RPMI7951 (cell line): ENCODE data around the gene SAP130. TPM values are rescaled to one million over a fixed set of nuclear protein-coding genes. Genes with fewer than 3 reads are reported as not detected.
A peak's percentile ranks its signal among the peaks of the same experiment; 100 is the strongest.
"Not testable (repeated sequence)": the region's sequence is repeated elsewhere in the genome, so short reads cannot be mapped to it uniquely, and the experiment has no call there.

Experiments
- DNase-seq: peaks from one replicate; pipeline ENCODE4 v3.0.0-alpha.2; 2012; ENCODE audit warnings: low read depth
- total RNA-seq: library from RNA; depleted of rRNA; stranded (reverse); fragments of >200 nt; shearing (Covaris generic); gene quantifications from 2 replicates; pipeline ENCODE4 v1.2.3, GENCODE V29; 2014

SAP130 gene
- total RNA-seq, 1 experiment from 2014 or later: 19.1 TPM

DNA sequence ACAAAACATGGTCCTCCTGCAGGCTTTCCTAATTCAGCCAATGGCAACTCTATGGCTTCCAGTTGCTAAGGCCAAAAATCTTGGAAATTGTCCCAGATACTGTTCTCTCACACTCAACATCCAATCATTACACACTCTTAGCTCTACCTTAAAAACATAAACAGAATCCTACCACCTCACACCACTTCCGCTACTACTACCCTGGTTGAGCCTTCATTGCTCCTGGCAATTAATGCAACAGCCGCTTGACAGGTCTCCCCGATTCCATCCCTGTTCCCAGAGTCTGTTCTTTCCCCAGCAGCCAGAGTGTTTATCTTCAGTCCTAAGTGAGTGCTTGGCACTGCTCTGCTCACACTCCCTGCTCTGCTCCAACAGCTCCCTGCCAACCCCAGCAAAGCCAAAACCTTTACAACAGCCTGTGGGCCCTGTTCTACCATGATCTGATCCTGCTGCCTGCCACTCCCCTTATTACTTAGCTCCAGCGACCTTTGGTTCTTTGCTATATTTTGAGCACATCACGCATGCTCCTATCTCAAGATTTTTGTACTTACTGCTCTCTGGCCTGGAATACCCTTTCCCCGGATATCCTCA, 74.6 kb downstream of the SAP130 start:
- no peak for DNase-seq

DNA sequence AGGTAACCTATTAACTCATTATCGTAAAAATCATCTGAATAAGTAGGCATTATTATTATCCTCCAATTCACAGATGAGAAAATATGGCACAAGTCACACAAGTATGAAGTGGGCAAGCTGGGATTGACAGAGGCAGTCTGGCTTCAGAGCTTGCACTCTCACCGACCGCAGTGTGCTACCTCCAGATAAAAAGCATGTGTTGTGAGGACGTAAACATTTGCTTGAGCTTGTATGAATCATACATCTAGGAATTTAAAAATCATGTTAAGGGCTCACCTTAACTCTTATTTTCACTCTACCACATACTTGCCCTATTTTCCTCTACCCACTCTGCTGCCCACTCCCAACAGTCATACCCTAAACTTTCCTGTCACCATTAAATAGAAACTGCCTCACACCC, 76.8 kb downstream of the SAP130 start:
- no peak for DNase-seq

GRCh38 chr2:127950264-127950663, 77.6 kb downstream of the SAP130 start:
- no peak for DNase-seq

DNA sequence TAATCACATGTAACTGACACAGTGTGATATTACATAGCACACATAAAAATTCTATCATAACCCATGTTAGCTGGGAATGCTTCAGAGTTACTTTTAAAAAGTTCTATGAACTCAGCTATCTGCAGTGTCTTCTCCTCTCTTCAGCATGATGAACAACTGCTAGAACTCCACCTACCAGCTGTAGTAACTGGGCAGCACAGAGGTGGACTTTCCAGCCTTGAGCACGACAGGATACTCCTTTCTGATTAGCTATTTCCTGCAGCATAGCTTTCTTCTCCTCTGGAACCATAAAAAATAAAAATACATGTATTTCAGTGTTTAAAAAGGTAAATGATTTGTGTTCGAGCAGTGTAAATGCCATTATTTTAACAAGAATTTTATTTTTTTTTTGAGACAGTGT, 82.6 kb downstream of the SAP130 start:
- no peak for DNase-seq

DNA sequence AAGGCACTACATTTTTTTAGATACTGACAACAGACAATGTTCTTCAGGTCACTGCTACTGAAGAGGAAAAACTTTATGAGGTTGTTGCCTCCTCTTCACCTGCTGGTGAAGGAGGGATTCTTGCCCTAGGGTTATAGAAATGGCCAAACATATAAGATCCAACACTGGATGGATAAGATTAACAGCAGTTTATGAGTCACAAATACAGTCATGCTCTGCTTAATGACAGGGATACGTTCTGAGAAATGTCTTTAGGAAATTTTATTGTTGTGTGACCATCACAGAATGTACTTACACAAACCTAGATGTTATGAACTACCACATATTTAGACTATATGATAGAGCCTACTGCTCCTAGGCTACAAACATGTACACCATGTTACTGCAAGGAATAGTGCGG, 84.7 kb downstream of the SAP130 start:
- no peak for DNase-seq

- DNase-seq: no peak
Observed at GRCh38 chr2:127942002-127942401, 85.9 kb downstream of the SAP130 start.

DNA sequence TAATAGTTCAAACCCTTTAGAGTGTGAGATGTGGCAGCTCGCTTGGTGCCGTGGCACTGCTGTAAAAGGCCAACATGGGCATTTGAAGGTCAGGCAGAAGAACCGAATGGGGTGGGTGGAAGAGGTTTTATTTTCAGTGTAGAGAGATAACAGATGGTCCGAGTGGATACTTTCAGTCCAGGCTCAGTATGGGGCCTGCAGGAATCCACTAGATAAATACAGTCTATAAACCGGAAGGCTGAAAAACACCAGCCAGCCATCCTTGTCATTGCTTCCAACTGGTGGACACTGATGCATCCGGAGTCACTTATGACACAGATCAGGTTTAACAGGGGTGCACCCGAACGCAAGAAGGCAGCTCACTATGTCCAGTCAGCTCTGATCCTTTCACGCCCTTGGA, 86.4 kb downstream of the SAP130 start:
- DNase-seq: no peak

- DNase-seq: no peak
Observed at GRCh38 chr2:127940641-127941040, 87.2 kb downstream of the SAP130 start.

DNA sequence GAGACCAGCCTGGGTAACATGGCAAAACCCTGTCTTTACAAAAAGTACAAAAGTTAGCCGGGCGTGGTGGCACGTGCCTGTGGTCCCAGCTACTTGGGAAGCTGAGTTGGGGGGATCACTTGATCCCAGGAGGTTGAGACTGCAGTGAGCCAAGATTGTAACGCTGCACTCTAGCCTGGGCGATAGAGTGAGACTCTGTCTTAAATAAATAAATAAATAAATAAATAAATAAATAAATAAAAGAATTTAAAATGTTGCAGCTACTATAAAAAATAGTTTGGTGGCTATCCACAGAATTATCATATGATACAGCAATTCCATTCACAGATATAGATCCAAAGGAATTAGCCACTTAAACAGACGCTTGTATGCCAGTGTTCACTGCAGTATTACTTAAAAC, 92.5 kb downstream of the SAP130 start:
- no peak for DNase-seq

GRCh38 chr2:127932199-127932876, 95.5 kb downstream of the SAP130 start:
- DNase-seq: peak; percentile 50

GRCh38 chr2:127929449-127929848, 98.4 kb downstream of the SAP130 start:
- DNase-seq: no peak

- no peak for DNase-seq
Observed at GRCh38 chr2:127927384-127927783, 100.5 kb downstream of the SAP130 start.

GRCh38 chr2:127917916-127918315, 109.9 kb downstream of the SAP130 start:
- no peak for DNase-seq

DNA sequence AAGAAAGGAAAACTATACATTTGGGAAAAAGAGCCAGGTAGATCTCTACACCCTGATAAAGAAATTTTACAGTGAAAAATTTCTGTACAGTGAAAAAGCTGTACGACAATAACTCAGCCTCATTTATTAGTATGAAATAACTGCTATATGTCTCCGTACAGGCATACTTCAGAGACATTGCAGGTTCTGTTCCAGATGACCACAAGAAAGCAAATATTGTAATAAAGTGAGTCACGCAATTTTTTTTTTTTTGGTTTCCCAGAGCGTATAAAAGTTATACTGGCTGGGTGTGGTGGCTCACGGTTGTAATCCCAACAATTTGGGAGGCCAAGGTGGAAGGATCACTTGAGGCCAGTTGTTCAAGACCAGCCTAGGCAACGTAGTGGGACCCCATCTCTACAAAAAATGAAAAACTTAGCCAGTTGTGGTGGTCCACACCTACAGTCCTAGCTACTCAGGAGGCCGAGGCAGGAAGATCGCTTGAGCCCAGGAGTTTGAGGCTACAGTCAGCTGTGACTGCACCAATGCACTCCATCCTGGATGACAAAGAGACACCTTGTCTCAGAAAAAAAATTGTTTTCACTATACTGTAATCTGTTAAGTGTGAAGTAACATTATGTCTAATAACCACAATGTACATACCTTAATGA, 113.9 kb downstream of the SAP130 start:
- no peak for DNase-seq

DNA sequence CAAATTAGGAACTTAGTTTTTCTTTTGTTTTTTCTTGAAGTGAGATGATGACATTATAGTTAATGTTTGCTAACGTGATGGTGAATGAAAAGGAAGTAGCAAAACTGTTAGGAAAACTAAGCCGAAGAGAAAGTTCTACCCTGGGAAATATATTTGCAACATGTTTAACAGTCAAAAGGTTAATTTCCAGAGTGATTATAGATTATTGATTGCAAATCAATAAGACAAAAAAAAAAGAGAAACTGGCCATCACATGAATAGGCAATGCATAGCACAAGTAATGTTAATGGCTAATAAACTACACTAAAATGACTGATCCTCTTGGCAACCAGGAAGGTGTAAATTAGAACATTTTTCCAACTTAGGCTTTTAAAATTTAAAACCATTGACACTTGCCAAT, 116.1 kb downstream of the SAP130 start:
- no peak for DNase-seq

DNA sequence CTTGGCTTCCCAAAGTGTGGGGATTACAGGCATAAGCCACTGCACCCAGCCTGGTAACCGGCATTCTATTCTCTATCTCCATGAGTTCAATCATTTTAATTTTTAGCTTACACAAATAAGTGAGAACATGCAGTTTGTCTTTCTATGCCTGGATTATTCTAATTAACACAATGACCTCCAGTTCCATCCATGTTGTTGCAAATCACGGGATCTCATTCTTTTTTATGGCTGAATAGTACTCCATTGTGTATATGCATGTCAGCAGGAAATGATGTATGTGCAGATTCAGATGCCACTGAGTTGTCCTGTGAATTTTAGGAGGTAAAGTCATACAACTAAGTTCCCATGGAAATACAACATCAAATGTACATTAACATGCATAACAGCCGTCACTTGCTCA, 117.4 kb downstream of the SAP130 start:
- no peak for DNase-seq

GRCh38 chr2:127909019-127909418, 118.8 kb downstream of the SAP130 start:
- DNase-seq: no peak

GRCh38 chr2:127907733-127908400, 120.0 kb downstream of the SAP130 start:
- not testable (repeated sequence) for DNase-seq

- peak; percentile 20 for DNase-seq
Observed at GRCh38 chr2:127906206-127906926, 121.5 kb downstream of the SAP130 start.

DNA sequence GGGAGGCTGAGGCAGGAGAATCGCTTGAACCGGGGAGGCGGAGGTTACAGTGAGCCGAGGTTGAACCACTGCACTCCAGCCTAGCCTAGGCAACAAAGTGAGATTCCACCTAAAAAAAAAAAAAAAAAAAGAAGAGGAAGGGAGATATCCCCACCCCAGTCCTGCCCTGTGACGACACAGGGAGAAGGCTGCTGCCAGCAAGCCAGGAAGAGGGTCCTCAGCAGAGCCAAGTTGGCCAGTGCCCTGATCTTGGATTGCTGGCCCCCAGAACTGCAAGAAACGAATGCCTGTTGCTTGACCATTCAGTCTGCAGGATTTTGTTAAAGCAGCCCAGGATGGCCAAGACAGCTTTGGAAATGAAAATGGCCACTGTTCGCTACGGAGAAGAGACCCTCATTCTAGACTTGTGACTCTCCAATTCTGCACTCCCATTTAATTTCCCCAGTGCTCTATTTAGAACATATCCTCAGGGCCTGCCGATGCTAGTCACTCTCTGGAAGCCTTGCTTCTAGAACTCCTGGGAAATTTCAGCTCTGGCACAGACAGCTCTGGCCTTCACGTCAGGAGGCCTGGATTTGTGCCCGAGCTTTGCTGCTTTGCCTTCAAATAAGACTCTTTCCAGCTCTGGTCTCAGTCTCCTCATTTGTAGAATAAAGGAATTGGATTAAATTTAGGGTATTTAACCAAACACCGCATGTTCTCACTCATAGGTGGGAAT, 126.4 kb downstream of the SAP130 start:
- DNase-seq: peak; percentile 14

- DNase-seq: no peak
Observed at GRCh38 chr2:127897531-127898211, 130.2 kb downstream of the SAP130 start.
